Kidney (tissue), 14 donors: ENCODE results near the gene ELOVL7. TPM values are rescaled to one million over a fixed set of nuclear protein-coding genes. Genes with fewer than 3 reads are reported as not detected.

Source experiments
- DNase-seq, 5 donors: peaks; one replicate each; pipeline ENCODE4 v3.0.0-alpha.2; 2013 to 2020
- FAIRE-seq: peaks from 2 replicates; lab custom pipeline; 2012; peaks lifted over from hg19 to GRCh38; lab: Jason Lieb, UNC
- H3K27ac ChIP-seq, 2 donors: one replicate each; pipeline ENCODE4 v1.7.0; 2013; ENCODE audit warnings: low read depth in 2 of 2, low read length in 2 of 2, inconsistent platforms in 1 of 2
- H3K27me3 ChIP-seq: one replicate; pipeline ENCODE4 v1.7.1; 2013; ENCODE audit warnings: low read length, inconsistent platforms; ENCODE audit not compliant: control insufficient read depth, insufficient read depth
- H3K36me3 ChIP-seq, 3 donors: one replicate each; pipeline versions ENCODE4 v1.7.0 to v1.7.1; 2013; ENCODE audit warnings: low read length in 3 of 3, control low read depth in 1 of 3, inconsistent platforms in 1 of 3; ENCODE audit not compliant: insufficient read depth in 3 of 3, control insufficient read depth in 2 of 3
- H3K4me1 ChIP-seq, 3 donors: one replicate each; pipeline versions ENCODE4 v1.7.0 to v1.7.1; 2013; ENCODE audit warnings: low read length in 3 of 3, inconsistent platforms in 1 of 3, low read depth in 1 of 3; ENCODE audit not compliant: control insufficient read depth in 2 of 3, insufficient read depth in 2 of 3
- H3K4me3 ChIP-seq, 3 donors: one replicate each; pipeline versions ENCODE4 v1.7.0 to v1.8.1; 2013; ENCODE audit warnings: low read length in 3 of 3, control low read depth in 1 of 3, inconsistent platforms in 1 of 3
- H3K9ac ChIP-seq, 3 donors: one replicate each; pipeline versions ENCODE4 v1.7.0 to v1.7.1; 2013; ENCODE audit warnings: low read length in 3 of 3, control low read depth in 1 of 3, inconsistent platforms in 1 of 3
- H3K9me3 ChIP-seq, 3 donors: one replicate each; pipeline versions ENCODE4 v1.7.0 to v1.7.1; 2013; ENCODE audit warnings: low read length in 3 of 3, control low read depth in 1 of 3, inconsistent platforms in 1 of 3; ENCODE audit not compliant: control insufficient read depth in 2 of 3, insufficient read depth in 1 of 3
- CTCF ChIP-seq: IDR thresholded peaks from 3 replicates; pipeline ENCODE4 v1.5.1; 2012; ENCODE audit warnings: mild to moderate bottlenecking, moderate library complexity, borderline replicate concordance; ENCODE audit not compliant: insufficient read depth; ENCODE audit errors: extremely low read depth
- intact Hi-C: fragments of 100-400 bp; cut with DNase I; formaldehyde crosslinking; loops from one replicate; pipeline ENCODE4 v1.11.1; 2022
- polyA plus RNA-seq: library from polyadenylated mRNA; stranded (reverse); fragments of 350-450 nt; fragmentation: Illumina TruSeq; extraction: RNeasy Lipid Tissue Mini Kit (QIAGEN cat#74804); gene quantifications from one replicate; pipeline ENCODE4 v1.2.3, GENCODE V29; 2014; ENCODE audit warnings: low read depth, low replicate concordance; ENCODE audit not compliant: insufficient read depth
- total RNA-seq: library from RNA; stranded (reverse); fragmentation: NEBNext Ultra II Directional; extraction: Animal tissue kit (Norgen Biotek cat#: 25700); gene quantifications from one replicate; pipeline ENCODE4 v1.2.1, GENCODE V29; 2021
- donor health status: control.
- donor health status: control.
- donor health status: control.
- donor health status: control.
- donor health status: control.
- donor health status: DM: yes; HTN: yes; CAD: no.
- donor health status: Normal renal cell carcinoma (clear cell type).

Gene ELOVL7
- total and polyA plus RNA-seq, 2 donors from 2014 or later = 14.6 to 22.5 TPM

- Histone ChIP-seq H3K27me3 (peaks cover 5% of the 10 kb centered on the region), H3K4me3 (no peak overlapping the region), H3K9ac (no peak overlapping the region), H3K27ac (no peak overlapping the region), H3K4me1 (no peaks in the 10 kb centered on the region), H3K9me3 (no peaks in the 10 kb centered on the region), H3K36me3 (no peaks in the 10 kb centered on the region)
- intact Hi-C loops = no loop called here
- DNase-seq (no peak), FAIRE-seq (no peak)
- no peak for TF ChIP-seq CTCF
Measured at GRCh38 chr5:60846298-60846697, 2.2 kb upstream of the ELOVL7 start.

- intact Hi-C loops = no loop called here
- Histone ChIP-seq H3K9ac (peak overlapping the region; percentile 48 to 82 (median 63)), H3K36me3 (no peaks in the 10 kb centered on the region), H3K27me3 (peaks cover 5% of the 10 kb centered on the region), H3K4me1 (no peaks in the 10 kb centered on the region), H3K4me3 (peak overlapping the region; percentile 59 to 83 (median 70)), H3K27ac (peak overlapping the region; percentile 36 to 49), H3K9me3 (no peaks in the 10 kb centered on the region)
- FAIRE-seq (no peak), DNase-seq (peak; percentile 24 to 74 (median 41))
- no peak for TF ChIP-seq CTCF
Measured at GRCh38 chr5:60843386-60843935, 608 bp downstream of the ELOVL7 start.

- FAIRE-seq (no peak), DNase-seq (peak in 4 of 5 donors; percentile 24 to 51 (median 38))
- intact Hi-C loops = no loop called here
- Histone ChIP-seq H3K36me3 (no peaks in the 10 kb centered on the region), H3K9me3 (no peaks in the 10 kb centered on the region), H3K4me1 (no peaks in the 10 kb centered on the region), H3K9ac (peak overlapping the region; percentile 5 to 82 (median 48)), H3K4me3 (peak overlapping the region; percentile 59 to 83 (median 70)), H3K27me3 (peaks cover 5% of the 10 kb centered on the region), H3K27ac (no peak overlapping the region)
- no peak for TF ChIP-seq CTCF
Measured at GRCh38 chr5:60842871-60843385, 1.1 kb downstream of the ELOVL7 start.
